ENCODE results near the gene TACR2.

The TACR2 gene

DNA sequence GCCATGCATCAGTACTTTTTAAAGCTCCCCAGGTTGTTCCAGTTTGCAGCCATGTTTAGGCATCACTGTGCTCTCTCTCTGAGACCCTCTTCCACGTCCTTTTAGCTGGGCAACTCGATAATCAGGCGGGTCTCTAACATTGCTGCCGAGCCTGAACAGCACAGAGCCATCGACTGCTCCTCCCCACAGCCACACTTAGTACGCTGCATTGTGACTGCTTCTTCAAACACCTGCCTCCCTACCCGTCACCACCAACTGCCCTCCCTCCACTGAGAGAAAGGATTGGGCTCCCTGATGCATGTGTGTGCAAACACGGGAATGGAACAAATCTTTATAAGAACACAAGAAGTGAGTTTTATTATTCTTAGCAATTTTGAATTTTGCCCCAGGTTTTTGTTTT, 11.4 kb upstream of the TACR2 start:
- H4K20me1 ChIP-seq (ENCODE audit: insufficient read depth, low read length), result no peaks in the 10 kb centered on the region
- no peaks in the 10 kb centered on the region for H3K36me3 ChIP-seq (replicated peaks; ENCODE audit: low read depth, low read length)
- H3K4me1 ChIP-seq (ENCODE audit: low read length), result no peaks in the 10 kb centered on the region
- H3K4me2 ChIP-seq (ENCODE audit: low read length), result no peak overlapping the region
- H3K9me3 ChIP-seq (ENCODE audit: insufficient read depth, low read length), result no peaks in the 10 kb centered on the region
- H2AFZ ChIP-seq (ENCODE audit: low read depth, low read length), result no peak overlapping the region
- no peaks in the 10 kb centered on the region for H3K79me2 ChIP-seq (ENCODE audit: low read length)
- no peak overlapping the region for H3K9ac ChIP-seq (ENCODE audit: low read length)
- no peak overlapping the region for H3K27ac ChIP-seq (ENCODE audit: low read length)
- no peaks in the 10 kb centered on the region for H3K27me3 ChIP-seq (ENCODE audit: low read depth, low read length)
- no peak overlapping the region for H3K4me3 ChIP-seq (ENCODE audit: low read length)
- TF ChIP-seq EZH2phosphoT487 (IDR thresholded peaks at IDR 0.05; ENCODE audit: low read depth), result no peak
- TF ChIP-seq, protein P1, sequence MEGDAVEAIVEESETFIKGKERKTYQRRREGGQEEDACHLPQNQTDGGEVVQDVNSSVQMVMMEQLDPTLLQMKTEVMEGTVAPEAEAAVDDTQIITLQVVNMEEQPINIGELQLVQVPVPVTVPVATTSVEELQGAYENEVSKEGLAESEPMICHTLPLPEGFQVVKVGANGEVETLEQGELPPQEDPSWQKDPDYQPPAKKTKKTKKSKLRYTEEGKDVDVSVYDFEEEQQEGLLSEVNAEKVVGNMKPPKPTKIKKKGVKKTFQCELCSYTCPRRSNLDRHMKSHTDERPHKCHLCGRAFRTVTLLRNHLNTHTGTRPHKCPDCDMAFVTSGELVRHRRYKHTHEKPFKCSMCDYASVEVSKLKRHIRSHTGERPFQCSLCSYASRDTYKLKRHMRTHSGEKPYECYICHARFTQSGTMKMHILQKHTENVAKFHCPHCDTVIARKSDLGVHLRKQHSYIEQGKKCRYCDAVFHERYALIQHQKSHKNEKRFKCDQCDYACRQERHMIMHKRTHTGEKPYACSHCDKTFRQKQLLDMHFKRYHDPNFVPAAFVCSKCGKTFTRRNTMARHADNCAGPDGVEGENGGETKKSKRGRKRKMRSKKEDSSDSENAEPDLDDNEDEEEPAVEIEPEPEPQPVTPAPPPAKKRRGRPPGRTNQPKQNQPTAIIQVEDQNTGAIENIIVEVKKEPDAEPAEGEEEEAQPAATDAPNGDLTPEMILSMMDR (IDR thresholded peaks at IDR 0.05; ENCODE audit: low read depth, low read length), result no peak

DNA sequence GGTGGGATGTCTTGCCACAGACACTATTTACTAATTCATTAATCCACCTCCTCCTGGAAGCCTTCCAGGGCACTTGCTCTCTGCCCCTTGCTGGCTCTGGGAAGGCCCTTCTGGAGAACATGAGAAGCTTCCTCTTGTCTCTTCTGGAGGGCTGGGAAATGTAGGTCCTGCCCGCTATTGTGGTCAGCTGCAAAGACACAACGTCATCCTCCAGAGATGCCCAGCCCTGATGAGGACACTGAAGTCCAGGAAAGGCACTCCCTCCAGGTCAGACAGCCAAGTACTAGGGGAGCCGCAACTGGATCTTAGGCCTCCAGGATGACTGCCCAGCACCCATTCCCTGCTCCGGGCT, 9.6 kb upstream of the TACR2 start:
- no peak overlapping the region for H3K4me2 ChIP-seq (ENCODE audit: low read length)
- no peaks in the 10 kb centered on the region for H3K36me3 ChIP-seq (replicated peaks; ENCODE audit: low read depth, low read length)
- no peak overlapping the region for H2AFZ ChIP-seq (ENCODE audit: low read depth, low read length)
- no peaks in the 10 kb centered on the region for H3K27me3 ChIP-seq (ENCODE audit: low read depth, low read length)
- H3K79me2 ChIP-seq (ENCODE audit: low read length), result no peaks in the 10 kb centered on the region
- H3K4me3 ChIP-seq (ENCODE audit: low read length), result no peak overlapping the region
- H3K9me3 ChIP-seq (ENCODE audit: insufficient read depth, low read length), result no peaks in the 10 kb centered on the region
- H3K9ac ChIP-seq (ENCODE audit: low read length), result no peak overlapping the region
- H4K20me1 ChIP-seq (ENCODE audit: insufficient read depth, low read length), result no peaks in the 10 kb centered on the region
- H3K27ac ChIP-seq (ENCODE audit: low read length), result no peak overlapping the region
- H3K4me1 ChIP-seq (ENCODE audit: low read length), result no peaks in the 10 kb centered on the region
- no peak for TF ChIP-seq EZH2phosphoT487 (IDR thresholded peaks at IDR 0.05; ENCODE audit: low read depth)

- Histone ChIP-seq H3K9ac (ENCODE audit: low read length) (no peak overlapping the region), H3K4me3 (ENCODE audit: low read length) (no peak overlapping the region), H3K4me1 (ENCODE audit: low read length) (no peaks in the 10 kb centered on the region), H3K27ac (ENCODE audit: low read length) (no peak overlapping the region), H3K27me3 (ENCODE audit: low read depth, low read length) (no peaks in the 10 kb centered on the region), H2AFZ (ENCODE audit: low read depth, low read length) (0 out of 2 replicates have a peak overlapping the region, but pooled peaks have one; percentile 23), H4K20me1 (ENCODE audit: insufficient read depth, low read length) (no peaks in the 10 kb centered on the region), H3K36me3 (replicated peaks; ENCODE audit: low read depth, low read length) (no peaks in the 10 kb centered on the region), H3K9me3 (ENCODE audit: insufficient read depth, low read length) (no peaks in the 10 kb centered on the region), H3K4me2 (ENCODE audit: low read length) (no peak overlapping the region), H3K79me2 (ENCODE audit: low read length) (no peaks in the 10 kb centered on the region)
- TF ChIP-seq EZH2phosphoT487 (IDR thresholded peaks at IDR 0.05; ENCODE audit: low read depth), result no peak
- TF ChIP-seq, protein P1 (IDR thresholded peaks at IDR 0.05; ENCODE audit: low read depth, low read length), result no peak
These were observed 9.0 kb upstream of the TACR2 start for GRCh38 chr10:69425511-69426298.

GRCh38 chr10:69425041-69425440, 8.3 kb upstream of the TACR2 start:
- TF ChIP-seq, protein P1 (IDR thresholded peaks at IDR 0.05; ENCODE audit: low read depth, low read length), result no peak
- TF ChIP-seq EZH2phosphoT487 (IDR thresholded peaks at IDR 0.05; ENCODE audit: low read depth), result no peak
- Histone ChIP-seq H3K4me3 (ENCODE audit: low read length) (no peak overlapping the region), H3K9me3 (ENCODE audit: insufficient read depth, low read length) (no peaks in the 10 kb centered on the region), H3K9ac (ENCODE audit: low read length) (no peak overlapping the region), H3K4me2 (ENCODE audit: low read length) (no peak overlapping the region), H3K36me3 (replicated peaks; ENCODE audit: low read depth, low read length) (no peaks in the 10 kb centered on the region), H3K27me3 (ENCODE audit: low read depth, low read length) (no peaks in the 10 kb centered on the region), H3K79me2 (ENCODE audit: low read length) (no peaks in the 10 kb centered on the region), H3K4me1 (ENCODE audit: low read length) (no peaks in the 10 kb centered on the region), H4K20me1 (ENCODE audit: insufficient read depth, low read length) (no peaks in the 10 kb centered on the region), H2AFZ (ENCODE audit: low read depth, low read length) (no peak overlapping the region), H3K27ac (ENCODE audit: low read length) (no peak overlapping the region)
